Stimulated activated CD4-positive, alpha-beta T cell treated with anti-CD3 and anti-CD28 coated beads, Interleukin-4, amount 100 ng/mL, for 4 hours (primary cell): ENCODE data around the gene PACS1.

Experiments used
- DNase-seq, 2 experiments: peaks; one replicate each; pipeline ENCODE4 v3.0.0-alpha.2; 2020

Gene PACS1

DNA sequence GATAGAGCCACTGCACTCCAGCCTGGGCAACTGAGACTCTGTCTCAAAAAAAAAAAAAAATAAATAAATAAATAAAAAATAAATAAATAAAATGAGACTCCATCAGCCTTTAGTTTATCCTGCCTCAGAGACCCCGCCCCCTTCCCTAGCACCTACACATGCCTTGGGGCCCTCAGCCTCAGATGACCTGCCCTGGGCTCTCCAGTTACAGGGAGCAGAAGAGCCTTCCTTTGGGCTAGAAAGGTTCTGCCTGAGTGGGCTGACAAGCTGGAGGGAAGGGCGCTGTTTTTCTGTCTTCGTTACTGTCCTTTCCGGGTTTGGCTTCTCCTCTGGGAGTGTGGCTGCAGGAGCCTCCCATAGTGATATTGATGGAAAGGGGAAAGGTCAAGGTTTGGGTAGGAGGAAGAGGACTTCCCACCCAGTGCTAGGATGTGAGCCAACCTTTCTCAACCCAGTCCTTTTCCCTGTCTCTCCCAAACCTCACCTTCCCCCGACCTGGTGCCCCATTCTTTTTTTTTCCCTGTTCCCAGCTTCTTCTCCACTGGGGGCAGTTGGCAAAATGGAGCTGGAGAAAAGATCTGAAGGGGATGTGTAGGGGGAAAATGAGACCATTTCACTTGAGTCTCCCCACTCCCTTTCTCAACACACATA is 19.4 kb upstream of the PACS1 start:
- DNase-seq = no peak

DNA sequence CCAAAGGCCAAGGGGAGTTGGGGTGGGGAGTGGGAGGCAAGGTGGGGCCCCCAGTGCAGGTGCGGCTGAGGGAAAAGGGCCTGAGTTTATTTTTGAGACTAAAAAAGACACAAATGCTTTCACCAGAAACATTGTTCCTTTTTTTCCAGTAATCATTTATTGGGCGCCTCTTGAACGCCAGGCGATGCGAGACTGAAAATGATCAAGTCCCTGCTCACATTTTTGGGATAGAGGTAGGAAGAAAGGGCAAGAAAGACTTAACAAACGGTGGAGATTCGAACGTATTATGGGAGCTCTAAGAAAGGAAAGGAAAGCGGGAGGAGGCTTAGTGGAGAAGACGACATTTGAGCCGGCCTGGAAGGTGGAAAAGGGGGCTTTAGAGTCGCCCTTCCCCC is 18.7 kb upstream of the PACS1 start:
- DNase-seq = no peak

DNA sequence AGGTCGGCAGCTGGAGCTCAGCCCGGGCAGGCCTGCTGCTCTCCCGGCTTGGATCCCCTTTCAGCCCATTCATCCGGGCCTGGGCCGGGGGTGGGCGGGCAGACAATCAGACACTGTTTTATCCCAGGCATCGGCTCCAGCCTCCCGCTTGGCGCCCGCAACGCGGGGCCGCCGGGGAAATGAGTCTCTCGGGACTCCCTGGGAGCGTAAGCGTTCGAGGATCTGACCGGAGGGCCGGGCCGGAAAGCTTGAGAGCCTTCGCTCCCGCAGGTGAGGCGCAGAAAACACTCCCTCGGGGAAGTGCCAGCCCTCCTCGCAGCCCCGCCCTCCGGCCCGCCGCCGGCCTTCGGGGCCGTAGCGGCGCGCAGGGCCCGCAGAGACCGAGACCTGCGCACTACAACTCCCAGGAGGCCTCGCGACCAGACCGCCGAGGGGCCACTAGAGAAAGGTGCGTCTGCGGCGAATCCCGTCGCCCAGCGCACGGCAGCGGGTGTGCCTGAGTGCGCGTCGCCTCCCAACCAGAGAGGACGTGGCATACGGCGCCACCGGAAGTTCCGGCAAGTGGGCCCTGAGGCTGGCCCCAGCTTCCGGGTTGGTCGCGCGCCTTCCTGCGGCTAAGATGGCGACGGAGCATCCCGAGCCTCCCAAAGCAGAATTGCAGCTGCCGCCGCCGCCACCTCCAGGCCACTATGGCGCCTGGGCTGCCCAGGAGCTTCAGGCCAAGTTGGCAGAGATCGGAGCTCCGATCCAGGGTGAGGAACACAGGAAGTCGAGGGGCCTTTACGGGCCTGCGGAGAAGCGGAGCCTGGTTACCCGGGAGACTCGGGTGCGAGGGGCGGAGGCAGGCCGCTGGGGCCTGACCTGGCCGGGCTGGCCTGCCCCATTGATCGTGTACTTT is 18.1 kb upstream of the PACS1 start, which contains the start of gene SF3B2:
Gene SF3B2, plus strand, starts transcription at position 599 of the 898 bp plus-strand sequence. Its CDS starts 21 bp downstream, at position 620.
- peak; percentile 94 to 95 for DNase-seq

DNA sequence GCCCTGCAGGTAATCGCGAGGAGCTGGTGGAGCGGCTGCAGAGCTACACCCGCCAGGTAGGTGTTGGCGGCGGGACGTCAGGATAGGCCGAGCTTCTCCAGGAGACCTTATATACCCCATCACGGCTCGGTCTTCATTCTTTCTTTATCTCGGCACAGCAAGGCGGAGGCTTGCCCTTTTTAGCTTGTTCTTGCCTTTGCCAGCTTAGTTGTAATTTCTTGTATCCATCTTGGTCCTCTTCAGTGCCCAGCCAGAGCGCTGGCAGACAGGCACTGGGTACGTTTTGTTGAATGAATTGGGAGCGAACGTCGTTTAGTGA is 17.4 kb upstream of the PACS1 start:
- no peak for DNase-seq

DNA sequence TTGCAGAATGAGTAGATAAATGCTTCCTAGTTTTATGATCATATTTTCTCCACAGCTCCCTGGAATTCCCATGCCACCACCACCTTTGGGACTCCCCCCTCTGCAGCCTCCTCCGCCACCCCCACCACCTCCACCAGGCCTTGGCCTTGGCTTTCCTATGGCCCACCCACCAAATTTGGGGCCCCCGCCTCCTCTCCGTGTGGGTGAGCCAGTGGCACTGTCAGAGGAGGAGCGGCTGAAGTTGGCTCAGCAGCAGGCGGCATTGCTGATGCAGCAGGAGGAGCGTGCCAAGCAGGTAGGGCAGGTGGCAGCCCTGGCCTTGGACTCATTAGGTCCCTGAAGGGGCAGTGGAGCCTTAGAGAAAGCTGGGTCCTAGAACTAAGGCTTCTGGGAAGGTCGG is 15.1 kb upstream of the PACS1 start:
- DNase-seq = no peak

DNA sequence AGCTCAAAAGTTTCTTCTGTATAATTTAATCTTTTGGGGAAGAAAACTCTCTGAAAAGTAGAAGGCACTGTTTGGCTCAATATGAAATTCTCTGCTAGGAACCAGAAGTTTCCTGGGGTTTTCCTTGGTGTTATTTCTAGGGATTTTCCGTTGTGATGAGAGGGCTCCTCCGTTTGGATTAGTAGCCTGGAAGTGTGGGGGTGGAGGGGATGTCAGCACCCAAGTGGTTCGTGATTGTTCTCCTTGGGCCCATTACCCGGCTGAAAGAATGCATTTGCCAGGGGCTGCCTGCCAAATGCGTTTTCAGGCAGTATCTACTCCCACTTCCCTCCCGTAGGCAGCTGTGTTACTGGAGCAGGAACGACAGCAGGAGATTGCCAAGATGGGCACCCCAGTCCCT is 13.6 kb upstream of the PACS1 start:
- DNase-seq = no peak

DNA sequence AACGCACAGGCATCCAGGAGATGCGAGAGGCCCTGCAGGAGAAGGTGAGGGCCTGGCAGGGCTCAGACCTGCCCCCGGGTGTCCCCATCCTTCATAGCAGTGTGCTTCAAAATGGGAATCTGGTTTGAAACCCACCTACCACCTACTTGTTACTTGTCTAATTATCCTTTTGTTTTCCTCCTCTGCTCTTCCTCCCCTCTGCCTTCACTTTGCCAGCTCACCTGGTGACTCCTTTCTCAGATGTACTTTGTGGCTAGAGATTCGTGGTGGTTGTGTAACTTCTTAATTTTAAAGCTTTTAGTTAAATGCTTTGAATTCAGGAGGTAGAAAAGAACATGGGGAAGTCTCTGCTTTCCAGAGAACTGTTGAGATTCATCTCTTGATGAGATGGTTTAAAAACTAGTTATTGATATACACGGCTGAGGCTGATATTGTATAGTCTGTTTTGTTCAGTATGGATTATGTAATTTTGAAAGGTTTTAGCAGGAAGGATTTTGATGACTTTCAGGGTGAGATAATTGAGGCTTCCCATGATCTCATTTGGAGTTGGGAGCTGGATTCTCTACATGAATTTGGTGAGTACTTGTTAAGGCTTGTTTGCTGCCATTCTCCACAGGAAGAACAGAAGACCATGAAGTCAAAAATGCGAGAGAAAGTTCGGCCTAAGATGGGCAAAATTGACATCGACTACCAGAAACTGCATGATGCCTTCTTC is 9.9 kb upstream of the PACS1 start:
- no peak for DNase-seq

DNA sequence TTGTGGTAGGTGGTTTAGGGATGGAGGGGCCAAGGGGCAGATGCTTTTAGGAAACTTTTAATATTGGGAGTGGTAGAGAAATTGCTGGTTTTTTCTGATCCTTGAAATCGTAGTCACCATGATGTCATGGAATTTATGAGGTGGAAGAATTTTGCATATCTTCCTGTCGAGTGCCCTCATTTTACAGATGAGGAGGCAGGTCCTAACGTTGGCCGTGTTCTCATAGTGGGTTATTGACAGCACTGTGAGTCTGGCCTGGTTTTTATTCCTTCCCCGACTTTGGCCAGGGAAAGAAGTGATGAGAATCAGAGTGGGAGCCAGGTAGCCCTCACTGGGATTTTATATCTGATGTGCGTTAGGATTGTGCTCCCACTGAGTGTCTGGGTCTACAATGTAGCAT is 8.8 kb upstream of the PACS1 start:
- DNase-seq = no peak

DNA sequence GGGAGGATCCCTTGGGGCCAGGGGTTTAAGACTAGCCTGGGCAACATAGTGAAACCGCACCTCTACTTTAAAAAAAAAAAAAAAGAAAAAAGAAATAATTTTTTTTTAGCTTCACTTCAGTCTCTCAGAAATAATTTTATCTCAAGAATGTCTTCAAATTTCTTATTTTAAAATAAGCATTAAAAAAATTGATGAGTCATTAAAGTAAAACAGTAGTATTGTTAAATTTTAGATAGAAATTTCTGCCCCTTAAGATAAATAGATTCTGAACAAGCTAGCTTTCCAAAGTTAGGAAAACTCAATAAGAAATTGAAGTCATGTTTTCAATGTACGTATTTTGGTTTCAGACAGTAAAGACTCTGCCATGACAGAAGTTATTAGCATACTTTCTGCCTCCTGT is 7.7 kb upstream of the PACS1 start:
- no peak for DNase-seq

DNA sequence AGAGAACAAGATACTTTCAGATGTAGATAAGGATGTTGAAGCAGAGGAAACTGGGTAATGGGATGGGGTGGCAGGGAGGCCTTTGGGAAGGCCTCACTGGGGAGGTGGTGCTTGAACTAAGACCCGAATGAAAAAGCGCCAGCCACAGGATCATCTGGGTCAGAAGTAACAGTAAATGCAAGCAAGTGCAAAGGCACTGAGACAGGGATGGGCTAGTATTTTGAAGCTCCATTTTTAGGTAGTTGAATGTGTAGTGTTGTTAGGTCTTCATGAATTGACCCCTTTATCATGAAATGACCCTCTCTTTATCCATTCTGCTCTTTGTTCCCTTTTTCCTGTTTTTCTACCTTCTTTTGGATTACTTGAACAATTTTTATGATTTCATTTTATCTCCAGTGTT is 6.2 kb upstream of the PACS1 start:
- no peak for DNase-seq

DNA sequence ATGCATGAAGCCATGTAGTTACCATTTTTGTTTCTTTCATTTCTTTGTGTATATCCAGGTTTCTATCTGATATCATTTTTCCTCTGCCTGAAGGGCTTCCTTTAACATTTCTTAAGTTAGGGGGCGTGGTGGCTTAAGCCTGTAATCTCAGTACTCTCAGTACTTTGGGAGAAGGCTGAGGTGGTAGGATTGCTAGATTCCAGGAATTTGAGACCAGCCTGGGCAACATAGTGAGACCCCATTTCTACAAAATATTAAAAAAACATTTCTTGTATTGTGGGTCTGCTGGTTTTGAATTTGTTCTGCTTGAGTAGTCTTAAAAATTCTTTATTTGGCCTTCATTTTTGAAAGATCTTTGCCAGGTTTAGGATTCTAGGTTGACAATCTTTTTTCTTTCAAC is 5.5 kb upstream of the PACS1 start:
- no peak for DNase-seq

DNA sequence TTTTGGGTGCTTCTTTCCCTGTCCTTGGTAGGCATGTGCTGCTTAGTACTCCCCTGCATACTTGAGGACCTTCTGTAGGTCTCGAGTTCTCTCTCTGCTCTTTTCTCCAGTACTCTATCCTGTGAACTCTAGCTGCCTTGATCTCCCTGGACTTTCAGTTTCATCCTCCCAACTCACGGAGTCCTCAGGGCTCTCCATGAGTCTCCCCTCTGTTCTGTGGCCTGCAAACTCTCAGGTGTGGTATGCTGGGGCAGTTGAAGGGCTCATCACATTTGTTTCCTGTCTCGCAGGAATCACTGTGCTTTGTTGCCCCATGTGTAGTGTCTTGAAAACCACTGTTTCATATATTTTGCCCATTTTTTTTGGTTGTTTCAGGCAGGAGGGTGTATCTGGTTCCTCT is 3.3 kb upstream of the PACS1 start:
- no peak for DNase-seq

DNA sequence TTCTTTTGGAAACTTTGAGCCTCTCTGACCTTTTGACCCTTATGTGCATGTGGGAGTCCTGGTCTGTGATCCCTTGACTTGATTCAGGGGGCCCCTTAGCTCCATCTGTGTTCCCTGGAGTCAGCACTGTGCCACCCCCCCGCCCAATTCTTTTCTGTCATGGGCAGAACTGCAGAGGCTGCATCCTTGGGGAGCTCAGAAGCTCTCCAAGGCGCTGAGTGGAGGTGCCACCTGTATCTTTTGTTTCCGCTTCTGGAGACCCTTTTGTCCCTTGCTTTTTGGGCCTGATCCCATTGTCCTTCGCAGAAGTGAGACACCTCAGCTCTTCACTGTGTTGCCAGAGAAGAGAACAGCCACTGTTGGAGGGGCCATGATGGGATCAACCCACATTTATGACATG is 2.4 kb upstream of the PACS1 start:
- no peak for DNase-seq

DNA sequence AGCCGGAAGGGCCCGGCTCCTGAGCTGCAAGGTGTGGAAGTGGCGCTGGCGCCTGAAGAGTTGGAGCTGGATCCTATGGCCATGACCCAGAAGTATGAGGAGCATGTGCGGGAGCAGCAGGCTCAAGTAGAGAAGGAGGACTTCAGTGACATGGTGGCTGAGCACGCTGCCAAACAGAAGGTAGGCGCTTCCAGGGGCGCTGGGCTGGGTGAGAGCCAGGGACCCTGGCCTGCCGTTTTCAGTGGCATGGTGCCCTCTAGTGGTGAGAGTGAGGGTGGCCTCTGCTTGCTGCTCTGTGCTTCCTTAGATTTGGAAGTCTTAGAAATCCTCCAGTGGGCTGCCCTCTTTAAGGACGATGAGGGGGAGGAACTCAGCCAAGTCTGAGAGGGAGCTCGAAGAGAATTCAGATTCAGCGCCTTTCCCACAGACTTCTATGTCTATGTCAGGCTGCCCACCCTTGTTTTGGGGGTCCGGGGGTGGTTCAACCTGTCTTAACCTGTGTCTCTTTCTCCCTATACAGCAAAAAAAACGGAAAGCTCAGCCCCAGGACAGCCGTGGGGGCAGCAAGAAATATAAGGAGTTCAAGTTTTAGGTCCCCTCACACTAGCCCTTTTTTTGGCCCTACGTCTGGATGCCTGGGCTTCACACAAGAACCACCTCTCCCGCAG is 1.8 kb upstream of the PACS1 start:
- peak; percentile 68 to 70 for DNase-seq

DNA sequence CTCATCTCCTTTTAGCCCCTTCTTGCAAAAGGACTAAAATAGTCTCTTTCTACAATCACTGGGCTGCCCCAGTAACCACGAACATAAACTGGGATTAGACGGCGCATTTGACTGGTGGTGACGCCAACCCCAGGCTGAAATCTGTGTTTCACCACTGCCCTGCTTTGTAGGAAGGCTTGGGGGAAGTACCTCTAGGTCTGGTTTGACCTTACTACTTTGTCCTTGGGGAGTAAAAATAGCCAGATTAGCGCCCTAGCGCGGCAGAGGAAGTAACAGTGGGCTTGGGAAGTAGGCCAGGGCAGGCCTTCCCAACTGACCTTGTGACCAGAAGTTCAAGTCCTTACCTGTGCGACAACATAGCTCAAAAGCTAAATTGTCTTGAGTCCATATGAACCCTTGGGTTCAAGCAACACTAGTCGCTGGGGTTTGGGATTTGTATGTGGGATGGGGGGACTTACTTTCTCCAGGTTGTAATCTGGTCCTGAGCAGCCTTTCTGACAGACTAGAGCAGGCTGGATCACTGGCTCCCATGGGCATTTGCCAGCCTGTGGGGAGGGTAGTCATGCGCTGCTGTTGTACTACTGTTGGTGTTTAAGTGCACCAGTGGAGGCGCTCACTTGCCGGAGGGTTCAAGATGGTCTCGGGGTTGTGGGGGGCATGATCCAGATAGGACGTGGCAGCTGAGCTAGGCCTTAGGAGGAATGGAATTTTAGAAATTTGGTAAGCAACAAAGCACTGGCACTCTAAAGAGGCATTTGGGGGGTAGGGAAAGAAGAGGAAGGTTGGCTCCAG is 953 bp upstream of the PACS1 start:
- DNase-seq = peak in 1 of 2 experiments; percentile 32

DNA sequence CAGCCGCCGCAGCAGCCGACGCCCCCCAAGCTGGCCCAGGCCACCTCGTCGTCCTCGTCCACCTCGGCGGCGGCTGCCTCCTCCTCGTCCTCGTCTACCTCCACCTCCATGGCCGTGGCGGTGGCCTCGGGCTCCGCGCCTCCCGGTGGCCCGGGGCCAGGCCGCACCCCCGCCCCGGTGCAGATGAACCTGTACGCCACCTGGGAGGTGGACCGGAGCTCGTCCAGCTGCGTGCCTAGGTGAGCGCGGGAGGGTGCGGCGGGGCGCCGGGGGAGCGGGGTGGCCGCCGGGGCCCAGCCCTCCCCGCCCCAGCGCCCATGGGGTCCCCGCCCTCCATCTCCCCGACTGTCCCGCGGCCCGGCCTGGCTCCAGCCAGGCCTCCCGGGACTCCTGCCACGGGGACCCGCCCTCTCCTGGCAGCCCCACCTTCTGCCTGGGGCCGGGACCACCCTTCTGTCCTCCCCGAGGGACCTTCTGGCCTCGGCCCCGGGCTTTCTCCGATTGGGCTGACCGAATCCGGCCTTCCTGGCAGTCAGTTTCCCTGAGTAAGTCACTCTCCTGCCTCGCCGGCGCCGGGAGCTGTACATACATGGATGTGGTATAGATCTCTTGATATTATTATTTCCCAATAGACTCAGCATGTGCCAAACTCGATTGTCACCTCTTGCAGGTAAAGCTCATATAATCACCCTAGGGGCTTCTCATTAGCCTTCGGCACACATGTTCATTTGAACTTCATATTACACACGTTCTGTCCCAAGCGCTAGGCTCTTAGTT is 720 bp downstream of the PACS1 start:
- DNase-seq = peak; percentile 9 to 26

DNA sequence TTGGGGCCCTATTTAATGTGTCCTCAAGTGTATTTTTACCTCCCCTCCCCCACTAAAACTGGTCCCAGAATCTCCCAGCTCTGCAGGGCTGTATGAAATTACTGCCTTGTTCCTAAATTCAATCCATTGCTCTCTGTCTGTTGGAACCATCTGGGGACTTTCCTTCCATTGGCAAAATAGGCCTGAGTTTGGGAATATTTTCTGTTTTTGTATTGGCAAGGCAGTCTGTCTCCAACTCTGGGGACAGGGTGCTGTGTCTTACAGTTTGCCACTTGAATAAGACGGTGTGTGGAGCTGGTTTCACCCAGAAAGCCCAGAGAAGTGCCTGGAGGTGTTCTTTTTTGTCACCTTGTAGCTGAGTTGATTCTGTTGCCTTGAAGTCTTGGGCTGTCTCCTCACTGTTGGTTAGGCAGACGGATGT is 1.3 kb downstream of the PACS1 start:
- no peak for DNase-seq

DNA sequence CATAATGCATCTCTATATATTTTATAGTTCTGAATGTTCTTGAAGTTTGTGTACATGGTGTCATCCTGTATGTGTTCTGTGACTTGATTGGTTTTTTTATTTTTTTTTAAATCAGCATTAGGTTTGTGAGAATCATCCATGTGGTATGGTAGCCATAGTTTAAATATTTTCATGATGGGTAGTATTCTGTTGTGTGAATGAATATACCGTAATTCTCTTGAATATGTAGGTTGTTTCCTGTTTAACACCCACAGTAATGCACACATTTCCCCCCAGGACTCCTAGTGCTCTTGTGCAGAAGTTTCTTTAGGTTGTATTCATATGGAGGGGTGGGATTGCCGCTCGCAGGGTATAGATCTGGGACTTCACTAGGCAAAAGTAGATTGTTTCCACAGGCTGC is 2.0 kb downstream of the PACS1 start:
- no peak for DNase-seq

DNA sequence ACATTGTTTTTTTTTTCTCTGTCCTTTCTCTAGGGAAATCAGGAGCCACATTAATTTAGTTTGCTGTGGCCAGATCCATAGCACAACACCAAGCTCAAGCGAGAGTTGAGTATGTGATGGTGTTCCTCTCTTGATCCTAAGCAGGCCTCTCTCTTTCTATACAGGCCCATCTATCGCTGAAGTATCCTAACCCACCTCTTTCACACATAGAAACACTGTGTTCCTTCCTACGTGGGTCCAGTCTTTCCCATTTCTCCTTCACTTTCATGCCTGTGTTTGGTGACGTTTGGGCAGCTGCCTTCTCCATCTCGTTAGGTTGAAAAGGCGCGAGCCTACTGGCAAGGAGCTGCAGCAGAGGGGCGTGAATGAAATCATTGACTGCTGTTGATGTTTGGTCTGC is 2.4 kb downstream of the PACS1 start:
- no peak for DNase-seq

DNA sequence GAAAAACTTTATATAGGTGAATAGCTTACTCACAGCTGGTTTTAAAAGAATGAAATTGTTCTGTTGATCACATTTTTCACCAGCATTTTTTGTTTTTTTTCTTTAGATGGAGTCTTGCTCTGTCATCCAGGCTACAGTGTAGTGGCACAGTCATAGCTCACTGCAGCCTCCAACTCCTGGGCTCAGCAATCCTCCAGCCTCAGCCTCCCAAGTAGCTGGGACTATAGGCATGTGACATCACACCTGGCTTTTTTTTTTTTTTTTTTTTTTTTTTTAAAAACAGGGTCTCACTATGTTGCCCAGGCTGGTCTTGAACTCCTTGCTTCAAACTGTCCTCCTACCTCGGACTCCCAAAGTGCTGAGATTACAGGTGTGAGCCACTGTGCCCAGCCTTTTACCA is 3.6 kb downstream of the PACS1 start:
- DNase-seq = no peak

DNA sequence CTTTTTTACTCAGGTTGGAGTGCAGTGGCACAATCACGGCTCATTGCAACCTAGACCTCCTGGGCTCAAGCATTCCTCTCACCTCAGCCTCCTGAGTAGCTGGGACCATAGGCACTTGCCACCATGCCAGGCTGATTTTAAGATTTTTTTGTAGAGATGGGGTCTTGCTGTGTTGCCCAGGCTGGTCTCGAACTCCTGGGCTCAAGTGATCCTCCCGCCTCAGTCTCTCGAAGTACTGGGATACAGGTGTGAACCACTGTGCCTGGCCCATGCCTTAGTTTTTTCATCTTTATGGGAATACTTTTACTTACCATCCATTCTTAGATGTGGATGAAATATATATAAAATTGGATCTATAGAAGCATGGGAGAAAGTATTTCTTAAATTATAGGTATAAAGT is 5.2 kb downstream of the PACS1 start:
- DNase-seq = no peak

DNA sequence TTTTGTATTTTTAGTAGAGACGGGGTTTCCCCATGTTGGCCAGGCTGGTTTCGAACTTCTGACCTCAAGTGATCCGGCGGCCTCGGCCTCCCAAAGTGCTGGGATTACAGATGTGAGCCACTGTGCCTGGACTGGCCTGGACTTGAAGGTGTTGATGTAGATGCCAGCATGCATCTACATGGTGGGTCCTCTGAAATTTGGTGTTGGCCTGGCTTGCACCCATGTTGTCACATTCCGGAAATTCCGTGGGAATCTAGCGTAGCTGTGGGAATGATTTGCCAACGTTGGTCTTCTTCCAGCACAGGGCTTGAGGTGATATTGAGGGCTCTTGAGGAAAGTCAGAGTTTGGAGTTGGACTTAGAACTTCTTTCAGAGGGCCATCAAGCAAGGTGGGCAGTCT is 6.5 kb downstream of the PACS1 start:
- no peak for DNase-seq
